Esophagus squamous epithelium (tissue), 5 donors: ENCODE data around the gene SBNO2. TPM values are rescaled to one million over a fixed set of nuclear protein-coding genes. Genes with fewer than 3 reads are reported as not detected.

Experiments
- DNase-seq: peaks from one replicate; lab custom pipeline; 2025; lab: John Stamatoyannopoulos, UW
- H3K27ac ChIP-seq, 4 donors: fragments of 200-600 bp; sonication (generic); one replicate each; pipeline ENCODE4 v1.5.1; 2016 to 2019; ENCODE audit warnings: mild to moderate bottlenecking in 1 of 4
- H3K27me3 ChIP-seq, 4 donors: fragments of 200-600 bp; sonication (generic); 1 replicate in 3 of 4; 2 replicates in 1 of 4; pipeline versions ENCODE4 v1.5.1 to v1.6.0; 2017 to 2021; ENCODE audit warnings: antibody characterized with exemption in 1 of 4
- H3K36me3 ChIP-seq, 3 donors: fragments of 200-600 bp; sonication (generic); one replicate each; pipeline ENCODE4 v1.5.1; 2016 to 2019
- H3K4me1 ChIP-seq, 3 donors: fragments of 200-600 bp; sonication (generic); one replicate each; pipeline ENCODE4 v1.5.1; 2017 to 2019
- H3K4me3 ChIP-seq, 4 donors: fragments of 200-600 bp; sonication (generic); 1 replicate in 3 of 4; 2 replicates in 1 of 4; pipeline ENCODE4 v1.5.1; 2016 to 2019; ENCODE audit warnings: mild to moderate bottlenecking in 2 of 4, moderate library complexity in 1 of 4
- H3K9me3 ChIP-seq, 3 donors: fragments of 200-600 bp; sonication (generic); one replicate each; pipeline ENCODE4 v1.5.1; 2016 to 2019
- POLR2A ChIP-seq, 4 donors: fragments of 450-650 bp; IDR thresholded peaks; one replicate each; pipeline ENCODE4 v1.6.1; 2017; ENCODE audit warnings: antibody characterized with exemption in 4 of 4, mild to moderate bottlenecking in 4 of 4, moderate library complexity in 3 of 4
- WGBS, 2 donors: methylation state at CpG; one replicate each; pipeline ENCODE4 v1.1.5; 2018; 5-methylcytosine and 5-hydroxymethylcytosine counted together
- intact Hi-C: fragments of 100-400 bp; cut with DNase I; formaldehyde crosslinking; loops from one replicate; pipeline ENCODE4 v1.15.0; 2022
- total RNA-seq, 4 donors: library from RNA; depleted of rRNA; stranded (reverse); fragments of >200 nt; gene quantifications; one replicate each; pipeline ENCODE4 v1.1.0, GENCODE V29; 2016
- TF ChIP-seq, protein P1 (sequence below), 6 experiments: fragments of 450-650 bp in 4 of 6; fragments of 200-600 bp in 2 of 6; sonication (generic) in 2 of 6; IDR thresholded peaks; one replicate each; pipeline ENCODE4 v1.5.1; 2016 to 2019; ENCODE audit warnings: antibody characterized with exemption in 6 of 6, mild to moderate bottlenecking in 4 of 6, moderate library complexity in 4 of 6
- donor health status: DM: yes; HTN: yes; CAD: no.

The SBNO2 gene
- total RNA-seq, 4 donors from 2014 or later, result 31.3 to 84.3 (median 68.3) TPM

DNA sequence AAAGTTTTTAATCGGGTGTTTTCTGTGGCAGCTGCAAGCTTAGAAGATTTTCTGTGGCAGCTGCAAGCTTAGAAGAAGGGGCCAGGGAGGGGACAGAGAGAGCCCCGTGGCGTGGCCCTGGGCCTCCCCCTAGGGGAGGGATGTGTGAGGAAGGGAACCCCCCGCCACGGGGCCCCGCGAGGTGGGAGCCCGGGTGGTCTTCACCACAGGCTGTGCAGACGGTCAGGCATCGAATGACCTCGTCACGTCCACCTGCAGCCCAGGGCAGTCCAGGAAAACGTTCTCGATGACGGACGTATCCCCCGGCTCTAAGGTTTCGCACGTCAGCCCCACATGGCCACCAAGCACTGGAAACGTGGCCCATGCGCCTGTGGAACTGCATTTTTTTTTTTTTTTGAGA, 87.5 kb downstream of the SBNO2 start:
- H3K36me3 ChIP-seq, result peaks cover 18 to 61% (median 30%) of the 10 kb centered on the region in 3 donors
- intact Hi-C loops, result no loop called here
- H3K9me3 ChIP-seq, result no peaks in the 10 kb centered on the region
- peak overlapping the region in 2 of 4 donors; percentile 65 to 88 for H3K27ac ChIP-seq
- H3K27me3 ChIP-seq, result peaks cover 0 to 4% (median 0%) of the 10 kb centered on the region in 4 donors
- H3K4me3 ChIP-seq, result no peak overlapping the region
- no peak for DNase-seq
- WGBS, 2 donors, result 81% methylated on average over 11 to 19 of the region's 21 CpGs
- no peak for TF ChIP-seq POLR2A (IDR thresholded peaks at IDR 0.05)
- TF ChIP-seq, protein P1, sequence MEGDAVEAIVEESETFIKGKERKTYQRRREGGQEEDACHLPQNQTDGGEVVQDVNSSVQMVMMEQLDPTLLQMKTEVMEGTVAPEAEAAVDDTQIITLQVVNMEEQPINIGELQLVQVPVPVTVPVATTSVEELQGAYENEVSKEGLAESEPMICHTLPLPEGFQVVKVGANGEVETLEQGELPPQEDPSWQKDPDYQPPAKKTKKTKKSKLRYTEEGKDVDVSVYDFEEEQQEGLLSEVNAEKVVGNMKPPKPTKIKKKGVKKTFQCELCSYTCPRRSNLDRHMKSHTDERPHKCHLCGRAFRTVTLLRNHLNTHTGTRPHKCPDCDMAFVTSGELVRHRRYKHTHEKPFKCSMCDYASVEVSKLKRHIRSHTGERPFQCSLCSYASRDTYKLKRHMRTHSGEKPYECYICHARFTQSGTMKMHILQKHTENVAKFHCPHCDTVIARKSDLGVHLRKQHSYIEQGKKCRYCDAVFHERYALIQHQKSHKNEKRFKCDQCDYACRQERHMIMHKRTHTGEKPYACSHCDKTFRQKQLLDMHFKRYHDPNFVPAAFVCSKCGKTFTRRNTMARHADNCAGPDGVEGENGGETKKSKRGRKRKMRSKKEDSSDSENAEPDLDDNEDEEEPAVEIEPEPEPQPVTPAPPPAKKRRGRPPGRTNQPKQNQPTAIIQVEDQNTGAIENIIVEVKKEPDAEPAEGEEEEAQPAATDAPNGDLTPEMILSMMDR (IDR thresholded peaks at IDR 0.05), result no peak
- H3K4me1 ChIP-seq, result peaks cover 15 to 81% (median 22%) of the 10 kb centered on the region in 3 donors

DNA sequence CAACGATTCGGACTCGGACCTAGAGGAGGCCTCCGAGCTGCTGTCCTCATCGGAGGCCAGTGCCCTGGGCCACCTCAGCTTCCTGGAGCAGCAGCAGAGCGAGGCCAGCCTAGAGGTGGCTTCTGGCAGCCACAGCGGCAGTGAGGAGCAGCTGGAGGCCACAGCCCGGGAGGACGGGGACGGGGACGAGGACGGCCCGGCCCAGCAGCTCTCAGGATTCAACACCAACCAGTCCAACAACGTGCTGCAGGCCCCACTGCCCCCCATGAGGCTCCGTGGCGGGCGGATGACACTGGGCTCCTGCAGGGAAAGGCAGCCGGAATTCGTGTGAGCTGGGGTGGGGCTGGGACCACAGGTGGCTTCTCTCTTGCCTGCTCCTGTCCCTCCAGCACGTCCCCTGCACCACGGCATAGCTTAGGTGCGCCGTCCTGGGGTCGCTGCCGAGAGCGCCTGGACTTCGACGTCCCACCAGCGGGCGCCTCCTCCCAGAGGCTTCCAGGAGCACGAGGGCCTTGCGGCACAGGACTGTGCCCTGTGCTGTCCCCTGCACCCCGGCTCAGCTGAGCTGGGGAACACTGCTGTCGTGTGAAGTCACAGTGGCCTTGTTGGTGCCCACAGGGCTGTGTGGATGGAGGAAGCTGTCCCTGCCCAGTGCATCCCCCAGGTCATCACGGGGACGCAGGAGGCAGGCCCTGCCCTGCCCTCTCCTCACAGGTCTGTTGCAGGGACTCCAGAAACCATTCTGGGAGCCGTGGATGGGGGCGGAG, 88.2 kb downstream of the SBNO2 start:
- H3K4me1 ChIP-seq, result peaks cover 15 to 89% (median 27%) of the 10 kb centered on the region in 3 donors
- H3K27me3 ChIP-seq, result peaks cover 0 to 4% (median 0%) of the 10 kb centered on the region in 4 donors
- 45 to 72% methylated on average over 2 to 7 of the region's 38 CpGs for WGBS, 2 donors
- DNase-seq, result no peak
- H3K27ac ChIP-seq, result peak overlapping the region in 1 of 4 donors; percentile 22
- intact Hi-C loops, result no loop called here
- peaks cover 12 to 53% (median 24%) of the 10 kb centered on the region in 3 donors for H3K36me3 ChIP-seq
- no peaks in the 10 kb centered on the region for H3K9me3 ChIP-seq
- no peak overlapping the region for H3K4me3 ChIP-seq
- TF ChIP-seq, protein P1 (IDR thresholded peaks at IDR 0.05), result no peak
- no peak for TF ChIP-seq POLR2A (IDR thresholded peaks at IDR 0.05)

DNA sequence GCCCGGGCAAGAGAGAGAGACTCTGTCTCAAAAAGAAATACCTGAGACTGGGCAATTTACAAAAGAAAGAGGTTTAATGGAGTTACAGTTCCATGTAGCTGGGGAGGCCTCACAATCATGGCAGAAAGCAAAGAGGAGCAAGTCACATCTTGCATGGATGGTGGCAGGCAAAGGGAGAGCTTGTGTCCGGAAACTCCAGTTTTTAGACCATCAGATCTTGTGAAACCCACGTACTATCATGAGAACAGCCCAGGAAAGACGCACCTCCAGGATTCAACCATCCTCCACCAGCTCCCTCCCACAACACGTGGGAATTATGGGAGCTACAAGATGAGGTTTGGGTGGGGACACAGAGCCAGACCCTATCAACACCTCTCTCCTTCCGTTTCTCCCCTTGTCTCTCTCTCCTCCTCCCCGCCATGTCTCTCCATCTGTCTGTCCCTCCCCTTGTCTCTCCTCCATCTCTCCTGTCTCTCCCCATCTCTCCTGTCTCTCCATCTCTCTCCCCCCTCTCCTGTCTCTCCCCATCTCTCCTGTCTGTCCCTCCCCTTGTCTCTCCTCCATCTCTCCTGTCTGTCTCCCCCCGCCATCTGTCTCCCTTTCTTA, 88.9 kb downstream of the SBNO2 start:
- peaks cover 12 to 51% (median 19%) of the 10 kb centered on the region in 3 donors for H3K36me3 ChIP-seq
- no peak for DNase-seq
- intact Hi-C loops, result no loop called here
- TF ChIP-seq, protein P1 (IDR thresholded peaks at IDR 0.05), result no peak
- no peak for TF ChIP-seq POLR2A (IDR thresholded peaks at IDR 0.05)
- H3K4me3 ChIP-seq, result no peak overlapping the region
- no peaks in the 10 kb centered on the region for H3K9me3 ChIP-seq
- peaks cover 0 to 4% (median 0%) of the 10 kb centered on the region in 4 donors for H3K27me3 ChIP-seq
- H3K27ac ChIP-seq, result peak overlapping the region in 1 of 4 donors; percentile 22
- whole genome bisulfite sequencing, 2 donors, result 48 to 52% methylated on average over 7 to 8 of the region's 8 CpGs
- H3K4me1 ChIP-seq, result peaks cover 15 to 96% (median 27%) of the 10 kb centered on the region in 3 donors

DNA sequence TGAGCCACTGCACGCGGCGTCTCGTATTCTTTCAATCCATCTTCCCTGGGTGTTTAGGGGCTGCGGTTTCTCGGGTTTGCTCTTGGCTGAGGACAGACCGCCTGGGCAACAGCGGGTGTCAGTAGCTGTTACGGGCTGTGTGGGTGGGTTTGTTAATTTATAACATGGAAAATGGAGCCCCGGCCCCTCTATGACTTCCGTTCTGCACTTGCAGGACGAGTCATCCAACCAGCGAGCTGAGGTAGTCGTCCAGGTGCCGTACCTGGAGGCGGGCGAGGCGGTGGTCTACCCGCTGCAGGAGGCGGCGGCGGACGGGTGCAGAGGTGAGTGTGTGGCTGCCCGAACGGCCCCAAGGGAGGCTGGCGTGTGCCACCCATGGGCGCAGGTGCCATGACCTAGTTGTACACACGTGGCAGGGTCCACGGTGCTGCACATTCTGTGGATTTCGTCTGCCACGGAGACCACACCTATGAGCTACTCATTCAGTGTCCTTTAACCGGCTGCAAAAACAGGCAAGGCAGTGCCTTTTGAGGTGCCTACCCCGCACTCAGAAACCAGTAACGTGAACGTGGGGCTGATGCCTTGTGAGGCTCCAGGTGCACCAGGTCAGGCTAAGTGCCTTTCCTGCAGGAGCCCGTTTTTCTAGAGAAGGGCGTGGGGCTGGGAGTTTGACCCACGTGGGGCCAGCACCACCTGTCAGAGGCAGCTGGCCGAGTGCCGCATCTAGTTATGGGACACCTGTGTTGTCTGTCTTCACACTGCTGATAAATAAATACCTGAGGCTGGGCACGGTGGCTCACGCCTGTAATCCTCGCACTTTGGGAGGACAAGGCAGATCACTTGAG, 89.8 kb downstream of the SBNO2 start:
- intact Hi-C loops, result no loop called here
- DNase-seq, result no peak
- Histone ChIP-seq H3K36me3 (peaks cover 6 to 48% (median 11%) of the 10 kb centered on the region in 3 donors), H3K27me3 (peaks cover 0 to 4% (median 0%) of the 10 kb centered on the region in 4 donors), H3K9me3 (no peaks in the 10 kb centered on the region), H3K4me3 (no peak overlapping the region), H3K27ac (no peak overlapping the region), H3K4me1 (peaks cover 15 to 94% (median 27%) of the 10 kb centered on the region in 3 donors)
- TF ChIP-seq POLR2A (IDR thresholded peaks at IDR 0.05), result no peak
- TF ChIP-seq, protein P1 (IDR thresholded peaks at IDR 0.05), result no peak
- 82% methylated on average over 18 of the region's 43 CpGs; no CpG with 5 or more reads in 1 of the 2 donors for WGBS, 2 donors
